Ishikawa (cell line): ENCODE data around the gene GSKIP.

Source experiments
- CEBPB ChIP-seq: IDR thresholded peaks from 2 replicates; pipeline ENCODE4 v1.6.1; 2012
- EGR1 ChIP-seq: IDR thresholded peaks from 2 replicates; pipeline ENCODE4 v1.6.1; 2012
- EP300 ChIP-seq: IDR thresholded peaks from 2 replicates; pipeline ENCODE4 v1.6.1; 2012; ENCODE audit warnings: borderline replicate concordance
- NFIC ChIP-seq: IDR thresholded peaks from 2 replicates; pipeline ENCODE4 v1.6.1; 2012
- TAF1 ChIP-seq: IDR thresholded peaks from 2 replicates; pipeline ENCODE4 v1.6.1; 2012; ENCODE audit warnings: low read depth, mild to moderate bottlenecking
- ZBTB7A ChIP-seq: IDR thresholded peaks from 2 replicates; pipeline ENCODE4 v1.6.1; 2012; ENCODE audit warnings: low read depth

- TF ChIP-seq ZBTB7A, result no peak
- TF ChIP-seq TAF1, result no peak
- no peak for TF ChIP-seq CEBPB
- TF ChIP-seq EP300, result no peak
- no peak for TF ChIP-seq EGR1
- TF ChIP-seq NFIC, result no peak
These were observed 52.2 kb downstream of the GSKIP start for GRCh38 chr14:96415559-96415958.
